HG03378 (cell line): ENCODE results near the gene CITED1.
"Not testable (repeated sequence)": the region's sequence is repeated elsewhere in the genome, so short reads cannot be mapped to it uniquely, and the experiment has no call there.

Experiments
- ATAC-seq: cut with Tn5 transposase; IDR thresholded peaks from one replicate; pipeline ENCODE4 v1.9.1; 2021; ENCODE audit warnings: mild to moderate bottlenecking, moderate library complexity; ENCODE audit not compliant: unreplicated experiment

The CITED1 gene, protein sequence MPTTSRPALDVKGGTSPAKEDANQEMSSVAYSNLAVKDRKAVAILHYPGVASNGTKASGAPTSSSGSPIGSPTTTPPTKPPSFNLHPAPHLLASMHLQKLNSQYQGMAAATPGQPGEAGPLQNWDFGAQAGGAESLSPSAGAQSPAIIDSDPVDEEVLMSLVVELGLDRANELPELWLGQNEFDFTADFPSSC

DNA sequence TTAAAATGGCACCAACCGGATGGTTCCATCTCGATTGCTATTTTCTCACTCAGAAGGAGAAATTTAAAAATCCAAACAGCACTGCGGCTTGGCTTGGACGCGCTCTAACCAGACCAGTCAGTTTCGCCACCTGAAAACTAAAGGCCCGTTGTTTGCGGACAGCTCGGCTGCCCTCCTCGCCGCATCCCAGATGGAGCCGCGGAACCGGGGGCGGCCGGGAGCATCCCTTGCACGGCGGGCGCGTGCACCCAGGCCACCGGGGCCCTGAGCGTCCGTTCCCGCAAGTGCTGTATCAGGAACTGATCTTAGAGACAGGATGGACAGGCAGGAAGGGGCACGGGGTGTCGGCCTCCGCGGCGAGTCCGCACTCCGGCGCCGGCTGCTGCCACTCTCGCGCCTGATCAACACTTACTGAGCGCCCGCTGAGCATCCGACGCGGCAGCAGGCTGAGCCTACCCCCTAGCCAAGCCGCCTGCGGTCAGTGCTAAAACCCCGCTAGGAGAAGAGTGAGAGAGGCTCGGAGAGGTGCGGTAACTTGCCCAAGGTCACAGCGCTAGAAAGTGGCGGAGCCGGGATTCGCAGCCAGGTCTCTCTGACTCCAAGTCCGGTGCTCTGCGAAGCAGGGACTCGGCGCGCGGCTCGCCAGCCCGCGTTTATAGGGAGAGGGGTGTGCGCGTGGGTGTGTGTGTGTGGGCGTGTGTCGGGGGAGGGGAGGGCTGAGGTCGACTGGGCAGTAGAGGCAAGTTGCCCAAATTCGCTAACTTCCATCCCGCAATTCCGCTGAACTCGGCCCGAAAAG is at the start of gene CITED1:
Gene CITED1 (minus strand): TSS at position 629 of the 799 bp plus-strand sequence. CDS start 3,045 bp downstream, outside the sequence.
- ATAC-seq: no peak

DNA sequence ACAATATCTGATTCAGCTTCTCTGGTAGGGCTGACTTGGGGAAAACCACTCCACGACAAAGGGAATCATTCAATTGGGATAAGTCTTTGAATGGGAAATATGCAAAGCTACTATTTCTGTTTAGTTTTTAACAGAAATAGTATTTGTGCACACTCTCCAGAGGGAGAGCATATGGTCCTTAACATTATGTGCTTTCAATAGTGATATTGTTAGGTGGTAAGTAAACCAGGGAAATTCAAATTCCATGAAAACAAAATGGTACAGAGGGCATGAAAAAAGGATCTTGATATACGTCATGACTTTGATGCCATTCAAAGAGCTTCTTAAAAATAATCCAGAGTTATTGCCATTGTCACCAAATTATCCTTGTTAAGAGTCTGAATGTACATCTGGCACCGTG is 47.1 kb upstream of the CITED1 start:
- no peak for ATAC-seq

DNA sequence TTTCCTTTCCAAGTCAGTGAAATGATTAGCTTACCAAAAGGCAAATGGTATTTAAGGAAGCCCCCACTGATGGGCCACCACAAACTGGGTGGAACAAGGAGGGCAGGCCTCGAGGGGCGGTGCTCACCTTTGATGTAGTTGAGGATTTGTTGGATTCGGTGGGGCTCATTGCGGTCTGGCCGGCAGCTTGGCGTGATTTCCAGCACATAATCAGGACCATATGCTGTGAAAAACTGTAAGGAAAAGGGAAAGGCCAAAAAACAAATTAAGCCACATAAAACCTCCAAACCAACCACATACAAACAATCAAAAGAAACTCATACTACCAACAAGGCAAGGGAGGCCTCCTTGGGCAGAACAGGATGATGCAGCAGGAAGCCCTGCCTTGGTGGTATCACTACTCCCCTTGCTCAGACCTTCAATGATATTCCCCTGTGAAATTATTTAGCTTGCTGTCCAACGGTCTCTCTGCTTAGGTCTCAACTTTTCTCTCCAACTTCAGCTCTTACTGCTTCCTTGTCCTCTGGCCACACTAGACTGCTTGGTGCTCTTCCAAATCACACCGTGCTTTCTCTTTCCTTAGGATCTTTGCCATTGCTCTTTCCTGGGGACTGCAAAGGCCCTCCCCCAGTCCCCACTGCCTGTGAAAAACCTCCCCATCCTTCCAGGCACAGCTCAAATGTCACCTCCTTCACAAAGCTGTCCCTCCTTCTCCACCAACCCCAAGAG is 46.1 kb upstream of the CITED1 start:
- no peak for ATAC-seq

DNA sequence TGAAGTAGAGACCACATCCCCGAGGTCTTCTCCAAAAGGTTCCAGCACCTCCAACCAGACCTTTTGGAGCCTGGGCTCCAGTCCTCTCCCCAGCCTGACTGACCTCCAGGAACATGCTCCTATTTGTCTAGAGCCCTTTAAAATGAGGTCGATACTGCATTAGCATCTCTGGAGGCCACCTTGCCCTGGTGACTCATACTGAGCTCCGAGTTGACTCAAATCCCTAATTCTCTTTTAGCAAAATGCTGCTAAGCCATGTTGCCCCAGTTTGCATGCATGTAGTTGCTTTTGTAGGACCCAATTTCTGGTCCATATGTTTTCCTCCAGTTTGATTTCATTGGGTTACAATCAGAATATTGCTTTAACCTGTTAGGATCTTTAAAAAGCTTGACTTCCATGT is 43.5 kb upstream of the CITED1 start:
- peak; percentile 98 for ATAC-seq

DNA sequence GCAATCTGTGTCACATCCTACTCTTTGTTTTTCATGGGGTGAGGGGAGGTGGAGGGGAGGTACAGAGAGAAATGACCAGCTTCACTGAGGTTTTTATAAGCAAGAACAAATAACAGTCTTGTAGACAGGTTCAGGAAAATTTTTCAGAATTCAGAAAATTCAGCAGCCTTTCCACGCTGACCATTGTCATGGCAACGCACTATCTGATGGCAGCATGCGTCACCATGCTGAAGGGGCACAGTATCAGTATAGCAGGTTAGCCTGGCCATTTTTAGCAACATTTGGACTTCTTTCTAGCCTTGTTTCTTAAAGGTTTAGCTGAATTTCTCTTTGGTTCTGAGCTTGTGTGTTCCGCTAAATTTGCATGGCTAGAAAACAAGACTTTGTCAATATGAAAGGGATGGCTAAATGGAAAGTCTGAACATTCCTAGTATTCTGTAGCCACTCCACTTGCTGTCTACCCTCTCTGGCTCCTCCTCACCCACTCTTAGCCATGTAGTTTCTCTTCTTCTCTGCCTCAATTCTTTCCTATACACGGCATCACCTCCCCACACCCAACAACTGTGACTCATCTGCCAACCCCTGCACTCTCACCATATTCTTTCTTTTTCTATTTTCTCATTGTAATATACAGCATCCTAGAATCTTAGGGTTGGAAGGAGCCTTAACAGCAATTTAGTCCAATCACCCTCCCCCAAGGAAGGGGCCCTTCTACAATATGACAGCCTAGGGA is 42.7 kb upstream of the CITED1 start:
- ATAC-seq: no peak

DNA sequence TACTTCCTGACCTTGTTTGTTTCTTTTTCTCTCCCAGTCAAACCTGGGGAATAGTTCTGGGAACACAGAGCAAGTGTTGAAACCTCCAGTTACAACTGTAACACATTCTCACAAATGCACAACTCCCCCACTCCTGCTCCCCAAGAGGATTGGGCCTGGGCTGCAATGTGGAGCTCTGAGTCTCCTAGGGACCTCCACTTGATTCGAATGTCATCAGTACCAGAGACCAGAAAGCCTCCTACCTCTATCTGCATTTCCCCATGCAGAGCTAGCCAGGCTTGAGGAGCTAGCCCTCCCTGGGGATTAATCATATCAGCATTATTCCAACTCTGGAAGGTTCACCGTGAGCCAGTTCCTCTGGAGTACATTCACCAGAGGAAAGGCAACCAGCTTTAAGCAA is 41.7 kb upstream of the CITED1 start:
- no peak for ATAC-seq

DNA sequence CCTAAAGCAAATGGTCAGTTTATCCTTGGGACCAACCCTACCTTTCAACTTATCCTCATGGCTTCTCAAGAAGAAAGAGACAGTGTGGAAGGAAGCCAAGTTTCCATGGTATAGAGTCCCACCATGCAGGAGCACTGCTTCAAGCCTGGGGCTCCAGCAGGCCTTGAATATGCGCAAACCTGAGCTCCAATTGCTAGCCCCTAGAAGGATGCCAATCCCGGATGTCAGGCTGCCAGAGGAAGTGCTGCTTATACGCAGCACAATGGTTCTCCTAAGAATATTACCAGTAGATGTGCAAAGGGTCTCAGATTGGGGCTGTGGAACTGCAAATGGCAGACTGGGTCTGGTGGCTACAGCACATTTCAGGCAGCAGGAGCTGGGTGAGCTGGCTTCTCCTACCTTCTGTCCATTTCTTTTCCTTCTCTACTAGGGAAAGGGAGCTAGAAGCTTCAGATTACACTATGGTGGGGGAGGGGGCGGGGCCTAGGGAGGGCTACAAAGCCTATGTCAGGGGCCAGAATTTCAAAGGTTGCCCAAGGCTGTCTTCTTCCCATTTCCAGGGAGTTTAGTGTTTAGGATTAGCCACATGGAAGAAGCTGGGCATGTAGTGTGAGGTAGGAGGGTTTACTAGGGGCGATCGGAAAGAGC is 40.7 kb upstream of the CITED1 start:
- no peak for ATAC-seq

DNA sequence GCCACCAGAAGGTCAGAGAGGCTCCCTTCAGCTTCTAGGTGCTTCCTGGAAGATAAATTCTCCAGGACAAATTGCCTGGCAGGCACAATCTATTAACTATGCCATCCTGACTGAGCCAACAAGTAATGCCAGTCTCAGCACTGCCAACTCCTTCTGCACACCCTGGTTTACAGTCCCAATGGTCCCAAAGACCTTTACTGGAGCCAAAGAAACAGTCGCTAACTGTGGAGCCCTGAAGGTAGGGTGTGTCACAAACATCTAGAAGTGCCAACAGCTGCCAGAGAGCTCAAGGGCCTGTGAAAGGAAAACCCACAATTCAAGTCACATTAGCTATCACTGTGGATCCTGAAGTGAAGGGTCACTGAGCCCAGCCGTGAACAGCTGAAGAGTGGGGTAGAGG is 34.9 kb upstream of the CITED1 start:
- ATAC-seq: no peak

DNA sequence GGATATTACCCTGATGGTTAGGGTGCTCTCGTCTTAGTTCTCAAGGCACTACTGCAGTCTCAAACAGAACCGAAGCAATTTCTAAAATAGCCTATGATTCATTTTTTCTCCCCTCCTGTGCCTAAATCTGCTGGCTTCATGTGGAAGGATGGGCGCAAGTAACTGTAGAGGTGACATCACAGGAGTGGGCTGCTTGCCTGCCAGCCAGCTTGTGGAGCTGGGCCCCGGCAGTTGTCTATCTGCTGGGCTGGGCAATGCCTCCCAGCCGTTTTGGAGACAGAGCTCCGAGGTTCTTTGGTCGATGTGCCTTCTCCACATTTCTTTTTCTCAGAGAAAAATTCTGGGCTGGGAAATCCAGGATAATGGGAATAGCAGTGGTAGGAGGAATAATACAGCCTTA is 34.3 kb upstream of the CITED1 start:
- no peak for ATAC-seq

DNA sequence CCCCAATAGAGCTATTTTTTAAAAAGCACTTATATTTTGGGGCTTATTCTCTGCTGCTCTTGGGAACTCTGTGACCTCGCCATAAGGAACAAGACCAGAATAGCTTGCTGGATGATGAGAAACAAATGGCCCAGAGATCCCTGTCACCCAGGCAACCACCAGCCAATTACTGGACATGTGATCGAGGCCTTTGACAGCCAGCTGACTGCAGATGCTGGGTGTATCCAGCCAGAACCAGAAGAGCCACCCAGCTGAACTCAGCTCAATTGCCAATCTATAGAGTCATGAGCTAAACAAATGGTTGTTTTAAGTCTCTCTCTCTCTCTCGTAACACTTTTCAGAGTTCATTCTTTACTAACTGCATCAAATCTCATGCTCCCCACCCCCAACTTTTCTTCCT is 24.4 kb upstream of the CITED1 start:
- ATAC-seq: no peak

DNA sequence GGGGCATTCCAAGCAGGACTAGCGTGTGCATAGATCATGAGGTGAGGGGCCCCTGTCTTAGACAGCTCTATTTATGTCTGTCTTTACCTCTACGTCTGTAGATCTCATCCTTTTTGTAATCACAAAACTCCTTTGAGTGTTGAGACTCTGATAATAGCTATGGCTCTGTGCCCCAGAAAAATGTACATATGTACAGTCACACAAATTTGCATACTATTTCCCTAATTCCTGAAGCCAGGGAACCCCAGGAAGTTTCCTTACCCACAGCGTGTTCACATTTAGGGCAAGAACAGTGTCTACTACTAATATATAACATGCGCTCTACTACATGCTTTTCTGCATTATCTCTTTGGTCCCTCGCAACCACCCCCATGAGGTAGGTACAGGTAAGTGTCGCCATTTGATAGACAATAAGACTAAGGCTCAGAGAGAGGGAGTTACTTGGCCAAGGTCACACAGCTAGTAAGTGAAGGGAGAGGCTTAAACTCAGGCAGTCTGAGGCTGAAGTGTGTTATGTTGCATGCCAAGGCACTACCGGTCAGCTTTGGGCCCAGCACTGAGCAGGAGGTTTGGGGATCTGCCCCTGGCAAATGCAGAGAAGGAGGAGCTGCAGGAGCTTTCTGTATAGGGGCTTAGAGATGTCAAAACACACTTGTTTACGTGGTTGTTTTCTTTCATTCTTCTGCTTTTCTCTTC is 21.0 kb upstream of the CITED1 start:
- ATAC-seq: no peak

DNA sequence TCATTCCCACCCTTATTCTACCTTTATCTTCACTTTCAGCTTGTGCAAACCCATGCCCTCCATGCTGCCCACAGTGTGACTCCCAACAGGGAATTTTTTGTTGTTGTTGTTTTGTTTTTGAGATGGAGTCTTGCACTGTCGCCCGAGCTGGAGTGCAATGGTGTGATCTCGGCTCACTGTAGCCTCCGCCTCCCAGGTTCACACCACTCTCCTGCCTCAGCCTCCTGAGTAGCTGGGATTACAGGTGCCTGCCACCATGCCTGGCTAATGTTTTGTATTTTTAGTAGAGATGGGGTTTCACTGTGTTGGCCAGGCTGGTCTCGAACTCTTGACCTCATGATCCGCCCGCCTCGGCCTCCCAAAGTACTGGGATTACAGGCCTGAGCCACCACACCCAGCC is 13.9 kb upstream of the CITED1 start:
- not testable (repeated sequence) for ATAC-seq

DNA sequence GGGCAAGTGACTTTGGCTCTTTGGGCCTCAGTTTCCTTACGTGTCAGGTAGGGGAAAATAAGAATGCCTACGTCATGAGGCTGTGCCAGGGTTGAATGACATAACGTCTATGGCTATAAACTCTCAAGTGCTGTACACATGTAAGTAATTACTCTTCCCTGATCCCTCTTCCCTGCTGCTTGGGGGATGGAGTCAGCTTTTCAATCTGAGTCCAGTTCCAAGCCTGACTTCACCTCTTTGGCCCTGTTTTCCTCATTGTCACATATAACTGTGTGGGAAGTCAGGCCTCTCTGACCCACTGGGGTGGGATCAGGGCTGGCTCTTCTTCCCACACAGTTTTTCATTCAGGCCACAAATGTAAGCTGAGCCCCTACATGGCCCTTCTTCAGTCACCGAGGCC is 11.4 kb upstream of the CITED1 start:
- ATAC-seq: no peak

DNA sequence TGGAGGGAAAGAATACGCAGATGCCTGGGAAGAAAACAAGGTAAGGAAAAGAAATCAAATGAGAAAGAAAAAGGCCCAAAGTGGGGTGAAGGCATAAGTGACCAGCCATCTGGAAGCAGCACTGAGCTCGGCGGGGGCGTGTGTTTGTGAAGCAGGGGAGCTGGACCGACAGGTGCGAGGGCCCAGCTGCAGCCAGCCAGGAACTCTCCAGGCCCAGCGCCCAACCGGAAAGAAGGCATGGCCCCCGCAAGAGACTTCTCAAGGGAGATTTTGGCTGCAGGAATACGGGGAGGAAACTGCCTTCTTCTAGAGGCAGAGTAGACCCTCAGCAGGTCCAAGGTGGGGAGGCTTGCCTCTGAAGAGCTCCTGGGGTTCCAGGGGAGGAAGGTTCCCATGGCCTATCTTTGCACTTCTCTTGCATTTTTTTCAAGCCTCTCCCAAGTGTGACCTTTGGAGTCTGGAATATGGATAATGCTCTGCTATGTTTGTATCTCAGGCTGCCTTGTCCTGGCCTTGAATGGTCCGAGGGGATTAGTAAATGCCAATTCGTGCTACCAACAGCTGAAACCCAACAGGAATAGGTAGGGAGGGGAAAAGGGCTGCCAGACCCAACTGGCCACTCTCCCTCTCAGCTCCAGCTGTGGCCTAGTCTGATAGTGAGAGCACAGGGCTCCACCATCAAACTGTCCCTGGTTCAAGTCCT is 10.8 kb upstream of the CITED1 start:
- no peak for ATAC-seq

DNA sequence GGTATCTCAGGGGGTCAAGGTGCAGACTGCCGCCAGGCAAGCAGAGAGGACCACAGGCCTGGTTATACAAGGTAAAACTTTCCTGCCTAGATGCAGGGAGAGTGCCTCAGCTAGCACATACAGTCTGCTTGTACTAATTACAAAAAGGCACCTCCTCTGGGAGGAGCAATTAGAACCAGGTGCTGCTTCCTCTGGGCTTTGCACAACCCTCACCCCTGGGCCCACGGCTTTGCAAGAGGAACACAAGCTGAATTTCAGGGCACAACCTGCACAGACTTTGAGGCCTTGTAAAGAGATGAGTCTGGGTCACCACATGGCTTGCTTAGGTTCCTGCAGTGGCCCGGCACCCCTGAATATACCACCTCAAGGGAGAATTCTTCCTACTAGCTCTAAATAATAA is 9.2 kb upstream of the CITED1 start:
- no peak for ATAC-seq

DNA sequence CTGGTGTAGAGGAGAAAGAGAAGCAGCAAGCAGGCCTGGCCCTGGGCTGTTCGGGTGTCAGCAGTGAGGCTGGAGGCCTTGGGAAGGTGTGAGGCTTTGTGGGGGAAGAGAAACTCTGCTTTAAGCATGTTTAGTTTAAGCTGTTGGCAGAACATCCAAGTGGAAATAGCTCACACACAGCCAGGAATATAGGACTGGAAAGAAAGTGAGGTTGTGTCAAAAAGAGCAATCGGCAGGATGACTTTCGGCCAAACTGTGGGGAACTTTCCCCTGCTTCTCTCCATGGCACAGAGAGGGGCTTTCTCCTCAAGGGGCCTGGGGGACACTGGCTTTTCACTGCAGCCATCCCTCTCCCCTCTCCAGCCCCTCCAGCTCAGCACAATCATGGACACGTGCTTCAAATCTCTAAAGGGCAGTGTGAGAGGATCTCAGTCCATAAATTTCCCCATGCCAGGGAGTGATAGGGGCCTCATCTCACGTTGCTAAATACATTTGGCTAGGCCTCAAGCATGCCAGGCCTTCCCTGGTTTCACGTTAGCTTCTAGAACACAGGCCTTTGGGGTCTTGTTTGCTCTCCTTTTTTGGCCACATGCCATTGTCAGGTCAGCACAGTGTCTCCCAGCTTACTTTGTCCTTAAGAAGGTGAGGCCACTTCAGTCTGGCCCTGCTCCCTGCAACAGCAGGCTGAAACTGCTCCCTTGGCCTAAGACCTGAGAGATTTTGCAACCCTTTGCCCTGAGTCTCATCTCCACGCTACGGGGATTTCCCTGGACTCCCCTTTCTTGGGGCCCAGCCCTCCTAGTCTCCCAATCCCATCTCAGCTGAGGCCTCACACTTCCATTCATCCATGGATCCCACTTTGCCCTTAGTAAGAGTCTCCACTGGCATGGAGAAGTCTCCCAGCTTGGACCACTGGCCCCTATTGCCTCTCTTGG is 8.3 kb upstream of the CITED1 start:
- ATAC-seq: no peak

DNA sequence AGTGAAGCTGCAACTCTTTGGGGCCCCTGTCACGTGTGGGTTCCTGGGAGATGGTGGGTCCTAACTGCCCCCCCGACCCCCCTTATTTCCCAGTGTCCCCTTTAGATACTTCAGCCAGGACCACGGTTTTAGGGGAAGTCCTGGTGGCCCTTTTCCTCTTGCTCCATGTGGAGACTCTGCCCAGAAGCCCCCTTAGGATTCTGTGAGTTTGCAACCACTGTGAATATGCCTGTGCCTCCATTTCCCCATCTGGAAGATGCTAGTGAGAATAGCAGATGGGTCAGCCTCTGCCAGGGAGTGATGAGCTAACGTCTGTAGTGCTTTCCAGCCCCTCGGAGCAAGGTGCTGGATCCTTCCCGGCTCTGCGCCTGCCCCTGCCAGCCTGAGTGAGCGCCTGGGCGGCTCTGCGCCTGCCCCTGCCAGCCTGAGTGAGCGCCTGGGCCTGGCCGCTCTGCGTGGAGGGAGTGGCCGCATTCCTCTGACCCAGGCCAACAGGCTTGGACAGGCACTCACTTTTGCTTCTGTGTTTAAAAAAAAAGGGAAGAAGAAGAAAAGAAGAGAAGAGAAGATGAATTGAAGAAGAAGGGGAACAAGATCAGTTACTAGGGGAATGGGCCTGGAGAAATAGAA is 6.7 kb upstream of the CITED1 start:
- no peak for ATAC-seq
